HG03469 (cell line): ENCODE measurements around the gene ZNF324B.
"Not testable (repeated sequence)": the region's sequence is repeated elsewhere in the genome, so short reads cannot be mapped to it uniquely, and the experiment has no call there.

Source experiments
- ATAC-seq: cut with Tn5 transposase; IDR thresholded peaks from one replicate; pipeline ENCODE4 v1.9.1; 2021; ENCODE audit warnings: mild to moderate bottlenecking, moderate library complexity, moderate number of reproducible peaks; ENCODE audit not compliant: unreplicated experiment

ZNF324B gene

GRCh38 chr19:58451358-58452101 is at the start of gene ZNF324B:
TSS of gene ZNF324B (plus strand) at chr19:58451622. CDS start at chr19:58453702, 2,080 bp downstream.
- ATAC-seq = peak; percentile 82

GRCh38 chr19:58401840-58402421 is 49.5 kb upstream of the ZNF324B start:
- no peak for ATAC-seq

DNA sequence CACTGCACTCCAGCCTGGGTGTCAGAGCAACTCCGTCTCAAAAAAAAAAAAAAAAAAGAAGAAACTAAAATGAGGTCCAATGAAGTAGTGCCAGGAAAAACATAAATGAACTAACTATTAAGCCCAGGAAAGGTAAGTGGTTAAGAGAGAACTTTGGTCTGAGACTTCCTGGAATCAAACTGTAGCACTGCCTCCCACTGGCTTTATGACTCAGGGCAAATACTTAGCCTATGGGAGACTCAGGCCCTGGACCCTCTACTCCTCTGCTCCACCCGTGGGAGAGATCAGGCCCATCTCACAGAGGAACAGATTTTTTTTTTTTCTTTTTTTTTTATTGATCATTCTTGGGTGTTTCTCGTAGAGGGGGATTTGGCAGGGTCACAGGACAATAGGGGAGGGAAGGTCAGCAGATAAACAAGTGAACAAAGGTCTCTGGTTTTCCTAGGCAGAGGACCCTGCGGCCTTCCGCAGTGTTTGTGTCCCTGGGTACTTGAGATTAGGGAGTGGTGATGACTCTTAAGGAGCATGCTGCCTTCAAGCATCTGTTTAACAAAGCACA is 47.4 kb upstream of the ZNF324B start:
- ATAC-seq = not testable (repeated sequence)

- ATAC-seq = no peak
Observed at GRCh38 chr19:58406818-58407657, 44.4 kb upstream of the ZNF324B start.

- peak; percentile 3 for ATAC-seq
Observed at GRCh38 chr19:58407658-58408151, 43.7 kb upstream of the ZNF324B start.

GRCh38 chr19:58408152-58409009 is 43.0 kb upstream of the ZNF324B start, which contains the start of gene ZNF584:
TSS of gene ZNF584 (plus strand) at chr19:58408649. CDS start at chr19:58409148, 499 bp downstream.
- peak; percentile 76 for ATAC-seq

DNA sequence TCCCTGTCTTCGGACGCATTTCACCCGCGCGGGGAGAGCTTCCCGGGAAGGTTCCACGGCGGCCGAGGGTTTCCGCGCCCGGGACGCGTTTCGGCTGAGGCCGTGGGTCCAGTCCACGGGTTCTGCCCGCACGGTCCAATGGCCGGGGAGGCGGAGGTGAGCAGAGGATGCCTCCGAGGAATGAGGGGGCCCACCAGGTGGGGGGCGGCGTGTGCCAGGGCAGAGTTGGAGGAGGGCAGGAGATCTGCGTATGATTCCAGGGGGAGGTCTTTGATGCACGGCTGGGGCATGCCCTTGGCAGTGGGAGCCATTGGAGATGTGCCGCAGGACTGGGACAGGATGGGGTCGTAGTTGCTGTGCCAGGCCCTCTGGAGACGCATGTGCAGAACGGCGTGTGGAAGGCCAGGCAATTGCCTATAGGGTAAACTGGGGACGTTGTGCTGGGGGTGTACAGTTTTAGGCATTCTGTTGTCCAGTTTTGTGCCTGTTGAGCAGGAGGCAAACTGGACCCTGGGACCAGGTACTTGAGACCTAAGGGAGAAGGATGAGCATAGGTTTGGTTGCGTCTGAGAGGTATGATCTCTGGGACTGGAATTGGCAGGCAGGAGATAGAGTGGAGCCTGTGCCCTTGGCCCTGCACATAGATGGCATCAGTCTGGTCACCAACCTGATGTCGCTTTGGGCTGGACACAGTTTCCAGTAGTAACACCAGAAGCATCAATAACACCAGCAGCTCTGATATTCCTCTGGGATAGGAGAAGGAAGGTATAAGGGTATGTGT is 42.2 kb upstream of the ZNF324B start:
- peak; percentile 16 for ATAC-seq

GRCh38 chr19:58416604-58417003 is 34.8 kb upstream of the ZNF324B start:
- no peak for ATAC-seq

DNA sequence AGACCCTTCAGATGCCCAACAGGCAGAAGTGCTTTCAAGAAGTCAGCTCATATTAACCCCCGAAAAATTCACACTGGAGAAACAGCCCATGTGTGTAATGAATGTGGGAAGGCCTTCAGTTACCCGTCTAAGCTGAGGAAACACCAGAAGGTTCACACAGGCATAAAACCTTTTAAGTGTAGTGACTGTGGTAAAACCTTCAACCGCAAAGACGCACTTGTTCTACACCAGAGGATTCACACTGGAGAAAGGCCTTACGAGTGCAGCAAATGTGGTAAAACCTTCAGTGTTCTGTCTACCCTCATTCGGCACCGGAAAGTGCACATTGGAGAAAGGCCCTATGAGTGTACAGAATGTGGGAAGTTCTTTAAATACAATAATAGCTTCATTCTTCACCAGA is 34.4 kb upstream of the ZNF324B start:
- ATAC-seq = no peak

DNA sequence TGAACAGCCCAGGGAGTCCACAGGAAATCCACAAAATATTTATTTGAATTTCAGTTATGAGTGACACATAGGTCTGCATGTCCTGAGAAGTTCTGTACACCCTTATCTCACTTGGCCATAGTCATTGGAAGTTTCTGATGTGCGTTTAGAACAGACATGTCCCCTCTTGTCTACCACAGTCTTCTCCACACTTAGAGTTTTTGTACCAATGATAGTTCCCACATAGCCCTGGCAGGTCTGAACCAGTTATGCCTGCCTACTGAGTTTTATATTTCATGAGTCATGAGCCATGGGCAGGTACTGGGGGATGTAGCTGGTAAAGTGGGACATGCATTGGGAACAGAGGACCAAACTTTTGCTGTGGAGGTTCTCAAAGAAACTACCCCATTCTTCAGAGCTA is 22.8 kb upstream of the ZNF324B start:
- no peak for ATAC-seq

DNA sequence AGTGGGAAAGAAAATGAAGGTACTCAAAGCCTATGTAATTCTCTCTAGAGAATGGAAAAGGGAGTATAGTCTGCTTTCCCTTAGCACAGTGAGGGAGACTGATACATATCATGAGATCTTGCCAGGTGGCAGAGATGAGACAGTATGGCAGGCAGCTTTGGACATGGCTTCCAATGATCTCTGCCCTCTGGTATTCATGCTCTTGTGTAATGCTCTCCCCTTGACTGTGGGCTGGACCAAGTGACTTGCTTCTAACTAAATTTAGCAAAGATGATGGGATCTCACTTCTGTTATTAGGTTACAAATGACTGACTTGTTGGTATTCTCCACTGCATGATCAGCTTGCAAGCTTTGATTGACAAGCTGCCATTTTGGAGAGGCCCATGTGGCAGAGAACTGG is 21.7 kb upstream of the ZNF324B start:
- ATAC-seq = no peak

DNA sequence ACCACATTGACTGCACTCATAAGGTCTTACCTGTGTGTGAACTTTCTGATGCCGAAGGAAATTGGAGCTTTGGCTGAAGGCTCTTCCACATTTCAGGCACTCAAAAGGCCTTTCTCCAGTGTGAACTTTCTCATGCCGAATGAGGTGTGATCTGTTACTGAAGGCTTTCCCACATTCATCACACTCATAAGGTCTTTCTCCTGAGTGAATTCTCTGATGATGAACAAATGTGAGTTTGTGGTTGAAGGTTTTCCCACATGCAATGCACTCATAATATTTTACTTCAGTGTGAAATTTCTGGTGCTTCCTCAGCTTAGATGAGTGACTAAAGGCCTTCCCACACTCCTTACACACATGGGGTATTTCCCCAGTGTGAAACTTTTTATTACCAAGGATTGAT is 17.2 kb upstream of the ZNF324B start:
- ATAC-seq = no peak

DNA sequence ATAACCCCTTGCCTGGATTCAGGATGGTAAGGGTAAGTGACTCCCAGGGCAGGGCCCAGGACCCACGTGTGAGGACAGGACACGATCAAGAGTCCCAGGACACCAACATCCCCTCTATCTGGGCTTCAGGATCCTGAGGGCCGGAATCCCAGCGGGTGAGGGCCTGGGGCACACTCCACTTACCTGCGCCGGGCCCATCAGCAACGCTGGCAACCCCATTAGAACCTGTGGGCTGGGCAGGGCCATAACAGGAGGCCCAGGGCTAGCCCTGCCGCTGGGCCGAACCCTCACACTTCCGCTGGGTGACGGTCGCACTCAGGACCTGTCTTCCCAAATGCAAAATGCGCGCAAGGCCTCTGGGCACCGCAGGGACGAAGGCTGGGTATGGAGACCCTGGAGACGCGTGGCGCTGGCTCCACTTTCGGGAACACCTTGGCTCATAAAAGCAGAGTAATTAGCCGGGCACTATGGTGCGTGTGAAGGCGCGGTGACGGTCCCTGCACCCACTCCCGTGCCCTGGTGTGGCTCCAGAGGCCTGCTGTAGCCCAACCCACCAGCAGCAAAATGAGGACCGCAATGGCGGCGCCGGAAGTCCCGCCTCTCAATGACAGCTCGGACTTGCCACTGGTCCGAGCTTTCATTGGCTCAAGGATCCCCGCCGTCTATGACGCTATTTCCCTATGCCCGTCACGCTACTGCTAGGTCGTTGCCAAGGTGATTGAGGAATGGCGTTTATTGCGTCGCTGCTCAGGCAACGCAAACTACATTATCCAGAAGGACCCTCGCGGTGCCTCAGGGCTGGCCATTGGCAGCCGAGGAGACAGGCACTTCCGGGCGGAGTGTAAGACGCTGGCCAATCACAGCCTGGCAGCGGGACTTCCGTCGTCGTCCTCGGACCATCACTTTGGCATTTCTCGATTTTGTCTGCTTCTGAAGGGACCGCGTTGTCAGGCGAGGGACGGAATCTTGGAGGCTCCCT is 11.6 kb upstream of the ZNF324B start, which contains the start of gene ZNF132:
Gene ZNF132 (minus strand): TSS at position 578 of the 979 bp plus-strand sequence. CDS start 332 bp downstream, at position 246.
- peak; percentile 89 for ATAC-seq

GRCh38 chr19:58440556-58440955 is 10.9 kb upstream of the ZNF324B start:
- no peak for ATAC-seq

DNA sequence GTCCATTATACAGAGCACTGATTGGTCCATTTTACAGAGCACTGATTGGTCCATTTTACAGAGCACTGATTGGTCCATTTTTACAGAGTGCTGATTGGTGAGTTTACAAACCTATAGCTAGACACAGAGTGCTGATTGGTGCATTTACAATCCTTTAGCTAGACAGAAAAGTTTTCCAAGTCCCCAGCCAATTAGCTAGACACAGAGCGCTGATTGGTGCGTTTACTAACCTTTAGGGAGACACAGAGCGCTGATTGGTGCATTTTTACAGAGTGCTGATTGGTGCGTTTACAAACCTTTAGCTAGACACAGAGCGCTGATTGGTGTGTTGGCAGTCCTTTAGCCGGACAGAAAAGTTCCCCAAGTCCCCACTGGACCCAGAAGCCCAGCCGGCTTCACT is 8.4 kb upstream of the ZNF324B start:
- ATAC-seq = not testable (repeated sequence)

DNA sequence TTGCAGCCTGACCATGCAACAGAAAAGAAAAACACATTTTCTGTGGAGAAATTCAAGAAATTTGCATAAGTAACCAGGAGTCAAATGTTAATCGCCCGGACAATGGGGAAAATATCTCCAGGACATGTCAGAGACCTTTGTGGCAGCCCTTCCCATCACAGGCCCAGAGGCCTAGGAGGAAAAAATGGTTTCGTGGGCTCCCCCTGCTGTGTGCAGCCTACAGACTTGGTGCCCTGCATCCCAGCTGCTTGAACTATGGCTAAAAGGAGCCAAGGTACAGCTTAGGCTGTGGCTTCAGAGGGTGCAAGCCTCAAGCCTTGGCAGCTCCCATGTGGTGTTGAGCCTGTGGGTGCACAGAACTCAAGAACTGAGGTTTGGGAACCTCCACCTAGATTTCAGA is 2.6 kb upstream of the ZNF324B start:
- ATAC-seq = not testable (repeated sequence)

DNA sequence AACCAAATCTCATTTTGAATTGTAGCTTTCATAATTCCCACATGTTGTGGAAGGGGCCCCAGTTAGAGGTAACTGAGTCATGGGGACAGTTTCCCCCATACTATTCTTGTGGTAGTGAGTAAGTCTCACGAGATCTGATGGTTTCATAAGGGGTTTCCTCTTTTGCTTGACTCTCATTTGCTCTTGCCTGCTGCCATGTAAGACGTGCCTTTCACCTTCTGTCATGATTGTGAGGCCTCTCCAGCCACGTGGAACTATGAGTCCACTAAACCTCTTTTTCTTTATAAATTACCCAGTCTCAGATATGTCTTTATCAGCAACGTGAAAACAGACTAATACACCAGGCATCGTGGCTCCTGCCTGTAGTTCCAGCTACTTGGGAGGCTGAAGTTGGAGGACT is 1.4 kb upstream of the ZNF324B start:
- not testable (repeated sequence) for ATAC-seq

DNA sequence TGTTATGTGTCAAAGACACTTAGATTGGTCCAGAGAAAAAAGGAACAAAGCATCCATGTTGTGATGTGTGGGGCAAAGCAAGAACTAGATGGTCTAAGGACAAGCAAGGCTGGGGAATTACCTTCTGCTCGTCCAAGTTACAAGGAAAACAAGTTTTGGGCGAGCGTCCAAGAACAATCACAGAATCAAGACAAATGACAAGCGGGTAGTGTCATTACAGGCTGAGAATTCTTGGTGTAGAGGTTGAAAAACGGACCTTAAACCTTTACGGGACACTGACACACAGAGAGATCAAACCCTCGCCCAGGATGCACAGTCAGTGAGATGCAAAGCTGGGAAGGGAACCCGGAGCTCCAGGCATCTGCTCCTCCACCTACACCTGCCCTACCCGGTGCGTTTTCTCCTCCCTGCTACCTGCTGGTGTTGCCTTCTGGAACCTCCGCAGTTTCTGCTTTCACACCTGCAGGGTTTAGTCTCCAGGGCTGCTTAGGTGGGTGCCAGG is 515 bp upstream of the ZNF324B start:
- no peak for ATAC-seq
